DMS114 treated with DMSO at 0.1 percent for 48 hours (cell line): ENCODE results near the gene ACAA1.
"Not testable (repeated sequence)": the region's sequence is repeated elsewhere in the genome, so short reads cannot be mapped to it uniquely, and the experiment has no call there.

Experiments used
- DNase-seq: peaks from one replicate; lab custom pipeline; 2025; ENCODE audit not compliant: unreplicated experiment; lab: John Stamatoyannopoulos, UW

Gene ACAA1

GRCh38 chr3:38135621-38136277 lies 1.2 kb downstream of the ACAA1 start:
- DNase-seq: not testable (repeated sequence)

- not testable (repeated sequence) for DNase-seq
These were observed 2.3 kb downstream of the ACAA1 start for GRCh38 chr3:38134517-38135143.

- no peak for DNase-seq
These were observed 3.1 kb downstream of the ACAA1 start for GRCh38 chr3:38133557-38134405.

- no peak for DNase-seq
These were observed 3.7 kb downstream of the ACAA1 start for GRCh38 chr3:38133209-38133556.

GRCh38 chr3:38131621-38132369 lies 5.1 kb downstream of the ACAA1 start:
- DNase-seq: peak; percentile 7

GRCh38 chr3:38130631-38131065 lies 6.3 kb downstream of the ACAA1 start:
- DNase-seq: no peak

- DNase-seq: no peak
These were observed 7.9 kb downstream of the ACAA1 start for GRCh38 chr3:38129058-38129457.

- DNase-seq: no peak
These were observed 8.6 kb downstream of the ACAA1 start for GRCh38 chr3:38128303-38128655.

GRCh38 chr3:38127611-38128302 lies 9.2 kb downstream of the ACAA1 start:
- DNase-seq: no peak

- DNase-seq: no peak
These were observed 10.6 kb downstream of the ACAA1 start for GRCh38 chr3:38126121-38126892.

- no peak for DNase-seq
These were observed 11.4 kb downstream of the ACAA1 start for GRCh38 chr3:38125305-38126120.

- DNase-seq: no peak
These were observed 12.4 kb downstream of the ACAA1 start for GRCh38 chr3:38124324-38125122.

- no peak for DNase-seq
These were observed 14.1 kb downstream of the ACAA1 start for GRCh38 chr3:38122712-38123290.

GRCh38 chr3:38121832-38122461 lies 15.0 kb downstream of the ACAA1 start:
- no peak for DNase-seq

GRCh38 chr3:38121451-38121831 lies 15.5 kb downstream of the ACAA1 start:
- DNase-seq: no peak

- DNase-seq: no peak
These were observed 16.1 kb downstream of the ACAA1 start for GRCh38 chr3:38120693-38121450.
